Thoracic aorta (tissue), 2 donors: ENCODE results near the gene EYA4. TPM values are rescaled to one million over a fixed set of nuclear protein-coding genes. Genes with fewer than 3 reads are reported as not detected.

Experiments
- ATAC-seq: fragments of 150-250 bp; one replicate; pipeline ENCODE4 v1.8.0; 2017; ENCODE audit warnings: low read depth; ENCODE audit not compliant: insufficient number of reproducible peaks, low FRiP score
- DNase-seq: peaks from one replicate; pipeline ENCODE4 v3.0.0-alpha.2; 2020; ENCODE audit warnings: low spot score
- H3K27ac ChIP-seq, 2 donors: fragments of 200-600 bp; sonication (generic); 1 replicate in 1 of 2; 2 replicates in 1 of 2; pipeline ENCODE4 v1.5.1; 2016; ENCODE audit warnings: mild to moderate bottlenecking in 2 of 2, moderate library complexity in 2 of 2
- H3K27me3 ChIP-seq: fragments of 200-600 bp; sonication (generic); replicated peaks from 2 replicates; pipeline ENCODE4 v1.6.0; 2016; ENCODE audit warnings: mild to moderate bottlenecking; ENCODE audit not compliant: insufficient read depth
- H3K36me3 ChIP-seq: fragments of 200-600 bp; sonication (generic); one replicate; pipeline ENCODE4 v1.5.1; 2016
- H3K4me1 ChIP-seq, 2 donors: fragments of 200-600 bp; sonication (generic); 1 replicate in 1 of 2; 2 replicates in 1 of 2; pipeline versions ENCODE4 v1.5.1 to v1.6.0; 2016; ENCODE audit warnings: low read depth in 2 of 2, mild to moderate bottlenecking in 1 of 2; ENCODE audit not compliant: control insufficient read depth in 1 of 2
- H3K4me3 ChIP-seq: fragments of 200-600 bp; sonication (generic); 2 replicates; pipeline ENCODE4 v1.5.1; 2016; ENCODE audit warnings: mild to moderate bottlenecking
- H3K9me3 ChIP-seq: fragments of 200-600 bp; sonication (generic); 2 replicates; pipeline ENCODE4 v1.5.1; 2016
- total RNA-seq, 2 donors: library from RNA; depleted of rRNA; stranded (reverse); fragments of >200 nt; gene quantifications; one replicate each; pipeline versions ENCODE4 v1.1.0 to v1.2.3, GENCODE V29; 2016
- TF ChIP-seq, protein P1 (sequence below): fragments of 200-600 bp; sonication (generic); IDR thresholded peaks from one replicate; pipeline ENCODE4 v1.5.1; 2019; ENCODE audit warnings: antibody characterized with exemption

Gene EYA4
- total RNA-seq, 2 donors from 2014 or later, result 1.3 to 3.0 TPM

DNA sequence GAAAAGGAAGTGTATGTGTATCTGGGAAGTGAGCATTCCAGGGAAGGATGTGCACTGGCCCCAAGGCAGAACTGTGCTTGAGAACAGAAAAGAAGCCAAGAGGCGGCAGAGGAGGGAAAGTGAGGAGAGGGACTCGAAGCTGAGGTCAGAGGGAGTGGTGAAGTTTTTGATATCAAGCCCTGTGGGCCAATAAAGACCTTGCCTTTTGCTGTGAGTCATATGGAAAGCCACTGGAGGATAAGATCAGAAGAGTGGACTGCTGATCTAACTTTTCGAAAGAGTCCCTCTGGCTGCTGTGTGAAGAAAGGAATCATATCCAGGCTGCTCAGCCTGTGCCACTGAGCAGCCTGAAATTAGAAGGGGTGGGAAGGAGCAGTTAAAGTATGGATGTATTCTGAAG lies 99.4 kb downstream of the EYA4 start:
- no peaks in the 10 kb centered on the region for H3K4me1 ChIP-seq
- no peak overlapping the region for H3K27ac ChIP-seq
- DNase-seq, result no peak
- H3K9me3 ChIP-seq, result no peaks in the 10 kb centered on the region
- no peaks in the 10 kb centered on the region for H3K36me3 ChIP-seq
- ATAC-seq, result no peak
- H3K4me3 ChIP-seq, result no peak overlapping the region
- no peaks in the 10 kb centered on the region for H3K27me3 ChIP-seq
- TF ChIP-seq, protein P1, sequence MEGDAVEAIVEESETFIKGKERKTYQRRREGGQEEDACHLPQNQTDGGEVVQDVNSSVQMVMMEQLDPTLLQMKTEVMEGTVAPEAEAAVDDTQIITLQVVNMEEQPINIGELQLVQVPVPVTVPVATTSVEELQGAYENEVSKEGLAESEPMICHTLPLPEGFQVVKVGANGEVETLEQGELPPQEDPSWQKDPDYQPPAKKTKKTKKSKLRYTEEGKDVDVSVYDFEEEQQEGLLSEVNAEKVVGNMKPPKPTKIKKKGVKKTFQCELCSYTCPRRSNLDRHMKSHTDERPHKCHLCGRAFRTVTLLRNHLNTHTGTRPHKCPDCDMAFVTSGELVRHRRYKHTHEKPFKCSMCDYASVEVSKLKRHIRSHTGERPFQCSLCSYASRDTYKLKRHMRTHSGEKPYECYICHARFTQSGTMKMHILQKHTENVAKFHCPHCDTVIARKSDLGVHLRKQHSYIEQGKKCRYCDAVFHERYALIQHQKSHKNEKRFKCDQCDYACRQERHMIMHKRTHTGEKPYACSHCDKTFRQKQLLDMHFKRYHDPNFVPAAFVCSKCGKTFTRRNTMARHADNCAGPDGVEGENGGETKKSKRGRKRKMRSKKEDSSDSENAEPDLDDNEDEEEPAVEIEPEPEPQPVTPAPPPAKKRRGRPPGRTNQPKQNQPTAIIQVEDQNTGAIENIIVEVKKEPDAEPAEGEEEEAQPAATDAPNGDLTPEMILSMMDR, result no peak

DNA sequence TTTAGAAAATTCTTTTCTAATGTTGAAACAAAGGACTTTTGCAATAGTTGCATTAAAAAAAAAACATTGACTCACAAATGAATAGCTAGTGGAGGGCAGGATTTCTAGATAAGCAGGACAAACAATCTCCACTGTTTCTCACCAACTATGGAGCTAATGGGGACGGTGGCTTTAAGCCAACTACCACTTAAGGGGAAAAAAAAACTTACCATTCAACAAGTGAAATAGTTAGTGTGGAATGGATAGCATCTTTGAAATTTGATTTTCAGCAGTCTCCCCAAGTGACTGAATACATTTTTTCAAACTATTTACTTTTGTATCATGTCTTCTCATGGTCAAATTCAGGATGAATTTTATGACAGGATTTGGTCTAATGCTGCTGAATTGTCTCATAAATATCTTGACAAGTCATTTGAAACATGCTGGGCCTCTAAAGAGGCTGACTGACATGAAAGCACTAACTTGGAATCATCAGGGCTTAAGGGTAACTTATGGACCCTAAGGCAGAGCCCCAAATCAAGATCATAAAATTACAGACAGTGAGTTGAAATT lies 100.5 kb downstream of the EYA4 start:
- no peaks in the 10 kb centered on the region for H3K27me3 ChIP-seq
- H3K9me3 ChIP-seq, result no peaks in the 10 kb centered on the region
- TF ChIP-seq, protein P1, result no peak
- ATAC-seq (no peak), DNase-seq (no peak)
- no peak overlapping the region for H3K27ac ChIP-seq
- no peak overlapping the region for H3K4me3 ChIP-seq
- no peaks in the 10 kb centered on the region for H3K4me1 ChIP-seq
- no peaks in the 10 kb centered on the region for H3K36me3 ChIP-seq

DNA sequence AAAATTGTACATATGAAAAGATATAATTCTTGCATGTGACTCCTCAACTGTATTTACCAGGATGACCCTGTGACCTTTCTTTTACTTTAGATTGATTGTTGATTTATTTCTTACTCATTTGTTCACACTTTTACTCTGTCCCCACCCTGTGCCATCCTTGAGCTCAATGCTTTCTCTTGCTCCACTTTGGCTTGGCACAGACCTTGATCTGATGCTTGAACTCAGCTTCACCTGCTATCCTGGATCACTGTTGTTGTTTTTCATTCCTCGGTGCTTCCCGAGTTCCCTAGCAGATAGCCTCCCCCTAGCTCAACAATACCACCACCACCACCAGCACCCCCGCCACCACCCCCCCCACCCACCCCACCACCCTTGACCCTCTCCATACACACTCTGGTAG lies 102.1 kb downstream of the EYA4 start:
- no peak for ATAC-seq
- Histone ChIP-seq H3K4me3 (no peak overlapping the region), H3K36me3 (no peaks in the 10 kb centered on the region), H3K9me3 (no peaks in the 10 kb centered on the region), H3K4me1 (no peaks in the 10 kb centered on the region), H3K27me3 (no peaks in the 10 kb centered on the region), H3K27ac (no peak overlapping the region)
- TF ChIP-seq, protein P1, result no peak
- no peak for DNase-seq

DNA sequence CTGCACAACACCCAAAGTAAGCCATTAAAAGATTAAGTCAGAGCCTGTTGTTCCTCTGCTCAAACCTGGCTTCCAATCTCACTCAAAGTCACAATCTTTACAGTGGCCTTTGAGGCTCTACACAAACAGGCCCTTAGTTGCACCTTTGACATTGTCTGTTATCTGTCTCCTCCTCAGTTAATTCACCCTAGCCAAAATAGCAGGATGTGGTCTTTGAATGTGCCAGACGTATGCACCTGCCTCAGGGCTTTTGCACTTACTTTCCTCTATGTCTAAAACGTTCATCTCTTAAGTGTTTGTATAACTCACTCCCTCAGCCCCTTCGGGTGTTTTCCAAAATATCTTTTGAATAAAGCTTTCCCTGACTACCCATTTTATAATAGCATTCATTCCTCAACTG lies 107.7 kb downstream of the EYA4 start:
- no peak for ATAC-seq
- H3K36me3 ChIP-seq, result no peaks in the 10 kb centered on the region
- H3K27ac ChIP-seq, result no peak overlapping the region
- H3K4me3 ChIP-seq, result no peak overlapping the region
- H3K27me3 ChIP-seq, result no peaks in the 10 kb centered on the region
- TF ChIP-seq, protein P1, result no peak
- no peak for DNase-seq
- H3K4me1 ChIP-seq, result no peaks in the 10 kb centered on the region
- no peaks in the 10 kb centered on the region for H3K9me3 ChIP-seq

DNA sequence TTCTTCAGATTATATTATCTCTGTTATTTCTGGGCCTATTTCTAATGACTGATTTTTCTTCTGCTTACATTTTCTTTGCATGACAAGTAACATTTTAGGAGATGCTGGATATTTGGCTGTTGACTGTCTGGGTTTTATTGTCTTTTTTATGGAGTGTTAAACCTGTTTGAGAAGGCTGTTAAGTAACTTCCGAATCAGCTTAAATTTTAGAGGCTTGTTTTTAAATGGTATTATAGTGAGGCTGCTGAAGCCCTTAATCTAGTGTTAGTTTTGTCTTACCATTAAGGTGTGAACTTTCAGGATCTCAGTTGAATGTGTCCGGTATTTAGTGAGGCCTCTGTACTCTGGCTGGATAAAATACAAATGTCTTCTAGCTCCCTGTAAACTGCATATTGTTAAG lies 109.8 kb downstream of the EYA4 start:
- Histone ChIP-seq H3K4me3 (no peak overlapping the region), H3K9me3 (no peaks in the 10 kb centered on the region), H3K4me1 (no peaks in the 10 kb centered on the region), H3K27me3 (no peaks in the 10 kb centered on the region), H3K36me3 (no peaks in the 10 kb centered on the region), H3K27ac (no peak overlapping the region)
- TF ChIP-seq, protein P1, result no peak
- no peak for DNase-seq
- no peak for ATAC-seq
